Measurements from ENCODE around the gene LYRM4. TPM values are rescaled to one million over a fixed set of nuclear protein-coding genes. Genes with fewer than 3 reads are reported as not detected.

Gene LYRM4
- total and polyA plus RNA-seq, 4 donors, result 17.9 to 28.7 (median 21.1) TPM

DNA sequence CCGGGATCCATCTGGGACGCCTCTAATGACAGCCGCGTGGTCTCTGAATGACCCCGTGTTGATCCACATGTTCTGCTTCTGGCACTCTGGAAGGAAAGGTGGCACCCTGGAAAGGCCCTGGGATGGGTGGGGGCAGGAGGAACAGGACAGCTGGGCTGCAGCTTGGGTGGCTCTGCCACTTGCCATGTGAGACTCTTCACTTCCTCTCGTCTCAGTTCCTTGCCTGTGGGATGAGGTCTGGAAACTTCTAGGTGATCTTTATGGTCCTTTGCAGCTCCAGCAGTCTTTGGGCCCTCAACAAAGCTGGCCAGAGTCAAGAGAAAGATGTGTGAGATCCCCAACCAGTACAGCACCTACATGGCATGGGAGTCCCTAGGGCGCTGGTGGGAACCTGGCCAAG lies 149.1 kb downstream of the LYRM4 start:
- intact Hi-C loops (cut with DNase I), result no loop called here
- H3K4me3 ChIP-seq (ENCODE audit: low read length in 2 of 2), result no peak overlapping the region
- no peak overlapping the region for H3K27ac ChIP-seq (ENCODE audit: low read depth in 1 of 2, low read length in 2 of 2)
- no peak for DNase-seq
- H3K9me3 ChIP-seq (ENCODE audit: control insufficient read depth, low read length), result no peaks in the 10 kb centered on the region
- WGBS, 2 donors, result 95 to 96% methylated on average over 7 of the region's 7 CpGs
- H3K36me3 ChIP-seq (ENCODE audit: control insufficient read depth in 1 of 2, insufficient read depth in 2 of 2, low read length in 1 of 2), result no peaks in the 10 kb centered on the region
- no peaks in the 10 kb centered on the region for H3K27me3 ChIP-seq (ENCODE audit: control insufficient read depth in 1 of 2, insufficient read depth in 2 of 2, low read length in 1 of 2)
- ATAC-seq (ENCODE audit: low FRiP score), result no peak
- H3K4me1 ChIP-seq (ENCODE audit: control insufficient read depth in 1 of 2, insufficient read depth in 2 of 2, low read length in 2 of 2), result no peaks in the 10 kb centered on the region

DNA sequence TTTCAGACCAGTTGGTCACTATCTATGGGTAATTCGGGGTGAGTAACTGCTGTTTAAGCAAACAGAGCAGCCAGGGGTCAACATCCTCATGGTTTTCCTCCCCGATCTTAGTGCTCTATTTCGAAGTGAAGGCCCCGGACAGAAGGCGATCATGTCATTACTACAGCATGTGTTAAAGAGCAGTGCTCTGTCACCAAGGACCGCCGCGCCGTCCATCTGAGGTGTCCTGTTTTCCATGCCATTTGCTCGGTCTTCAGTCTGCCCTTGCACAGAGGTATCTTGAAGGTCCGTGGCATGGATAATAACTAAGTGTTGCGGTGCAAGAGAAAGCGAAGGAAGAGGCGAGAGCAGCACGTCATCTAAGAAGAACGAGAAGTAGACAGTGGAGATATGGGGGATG lies 150.5 kb downstream of the LYRM4 start:
- Histone ChIP-seq H3K27ac (ENCODE audit: low read depth in 1 of 2, low read length in 2 of 2) (no peak overlapping the region), H3K36me3 (ENCODE audit: control insufficient read depth in 1 of 2, insufficient read depth in 2 of 2, low read length in 1 of 2) (no peaks in the 10 kb centered on the region), H3K4me1 (ENCODE audit: control insufficient read depth in 1 of 2, insufficient read depth in 2 of 2, low read length in 2 of 2) (no peaks in the 10 kb centered on the region), H3K9me3 (ENCODE audit: control insufficient read depth, low read length) (peaks cover 2% of the 10 kb centered on the region), H3K4me3 (ENCODE audit: low read length in 2 of 2) (no peak overlapping the region), H3K27me3 (ENCODE audit: control insufficient read depth in 1 of 2, insufficient read depth in 2 of 2, low read length in 1 of 2) (no peaks in the 10 kb centered on the region)
- no peak for ATAC-seq (ENCODE audit: low FRiP score)
- 90 to 91% methylated on average over 16 of the region's 16 CpGs for WGBS, 2 donors
- DNase-seq, result no peak
- intact Hi-C loops (cut with DNase I), result no loop called here

DNA sequence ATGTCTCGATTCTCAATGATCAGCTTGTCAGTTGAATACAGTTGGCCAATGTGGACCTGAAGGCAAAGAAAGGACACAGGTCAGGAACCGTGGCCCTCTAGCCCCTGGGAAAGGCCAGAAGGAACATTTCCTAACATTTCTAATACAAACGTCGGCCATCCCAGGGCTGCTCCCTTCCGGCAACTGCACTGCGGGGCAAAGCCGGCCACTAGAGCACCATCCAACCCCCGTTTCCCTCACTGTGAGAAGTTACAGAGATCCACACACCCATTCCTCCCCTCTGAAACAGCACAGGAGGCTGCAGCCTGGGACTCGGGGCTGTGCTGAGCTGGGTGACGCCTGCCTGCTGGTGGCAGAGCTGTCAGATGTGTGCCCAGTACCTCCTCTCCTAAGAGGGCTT lies 151.3 kb downstream of the LYRM4 start:
- Histone ChIP-seq H3K36me3 (ENCODE audit: control insufficient read depth in 1 of 2, insufficient read depth in 2 of 2, low read length in 1 of 2) (no peaks in the 10 kb centered on the region), H3K27ac (ENCODE audit: low read depth in 1 of 2, low read length in 2 of 2) (no peak overlapping the region), H3K9me3 (ENCODE audit: control insufficient read depth, low read length) (peaks cover 2% of the 10 kb centered on the region), H3K4me1 (ENCODE audit: control insufficient read depth in 1 of 2, insufficient read depth in 2 of 2, low read length in 2 of 2) (no peaks in the 10 kb centered on the region), H3K27me3 (ENCODE audit: control insufficient read depth in 1 of 2, insufficient read depth in 2 of 2, low read length in 1 of 2) (no peaks in the 10 kb centered on the region), H3K4me3 (ENCODE audit: low read length in 2 of 2) (no peak overlapping the region)
- WGBS, 2 donors, result 90 to 93% methylated on average over 10 of the region's 10 CpGs
- ATAC-seq (ENCODE audit: low FRiP score) (no peak), DNase-seq (no peak)
- intact Hi-C loops (cut with DNase I), result no loop called here

DNA sequence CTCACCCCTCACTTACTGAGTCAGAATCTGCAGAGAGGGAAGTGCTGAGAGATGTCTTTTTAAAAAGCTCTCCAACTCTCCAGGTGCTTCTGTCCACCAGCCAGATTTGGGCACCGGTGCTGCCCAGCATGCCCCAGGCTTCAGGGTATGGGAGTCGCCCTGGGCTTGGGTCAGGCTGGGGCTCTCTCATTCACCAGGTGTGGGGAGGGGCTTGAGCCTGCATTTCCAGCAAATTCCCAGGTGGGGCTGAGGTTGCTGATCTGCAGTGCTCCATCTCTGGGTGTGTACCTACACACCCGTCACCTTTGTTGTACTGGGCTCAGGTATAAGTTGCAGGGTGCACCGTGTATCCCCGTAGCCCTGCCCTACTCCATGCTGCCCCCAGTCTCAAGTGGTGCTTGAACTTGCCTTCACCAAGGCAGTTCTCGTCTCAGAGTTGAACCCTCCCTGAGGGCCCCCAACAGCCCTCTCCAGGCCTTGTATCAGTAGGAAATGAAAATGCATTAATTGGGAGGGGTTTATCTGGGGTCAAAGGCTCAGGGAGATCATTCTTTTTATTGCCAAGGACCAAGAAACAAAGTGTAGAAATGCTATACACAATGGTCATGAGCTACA lies 152.1 kb downstream of the LYRM4 start:
- Histone ChIP-seq H3K36me3 (ENCODE audit: control insufficient read depth in 1 of 2, insufficient read depth in 2 of 2, low read length in 1 of 2) (no peaks in the 10 kb centered on the region), H3K4me3 (ENCODE audit: low read length in 2 of 2) (no peak overlapping the region), H3K4me1 (ENCODE audit: control insufficient read depth in 1 of 2, insufficient read depth in 2 of 2, low read length in 2 of 2) (no peaks in the 10 kb centered on the region), H3K27ac (ENCODE audit: low read depth in 1 of 2, low read length in 2 of 2) (no peak overlapping the region), H3K9me3 (ENCODE audit: control insufficient read depth, low read length) (peaks cover 2% of the 10 kb centered on the region), H3K27me3 (ENCODE audit: control insufficient read depth in 1 of 2, insufficient read depth in 2 of 2, low read length in 1 of 2) (no peaks in the 10 kb centered on the region)
- DNase-seq (no peak), ATAC-seq (ENCODE audit: low FRiP score) (no peak)
- intact Hi-C loops (cut with DNase I), result no loop called here
- 92 to 98% methylated on average over 6 of the region's 6 CpGs for WGBS, 2 donors

DNA sequence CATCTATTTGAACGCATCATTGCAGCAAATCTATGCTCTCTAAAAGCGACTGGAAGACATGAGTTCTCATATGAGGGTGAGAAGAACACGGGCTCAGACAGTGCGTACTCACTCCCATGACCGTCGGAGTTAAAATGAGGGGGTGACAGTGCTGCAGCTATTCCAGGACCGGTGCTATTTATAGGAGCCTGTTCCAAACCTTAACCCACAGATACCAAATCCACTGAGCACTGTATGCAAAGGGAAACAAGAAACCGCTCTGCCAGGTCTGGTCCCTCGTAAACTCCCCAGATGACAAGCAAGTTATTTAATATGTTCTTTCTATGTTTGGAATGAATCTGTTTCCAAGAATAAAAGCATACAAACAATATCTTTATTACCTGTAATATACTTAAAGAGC lies 152.7 kb downstream of the LYRM4 start:
- intact Hi-C loops (cut with DNase I), result no loop called here
- no peak overlapping the region for H3K27ac ChIP-seq (ENCODE audit: low read depth in 1 of 2, low read length in 2 of 2)
- ATAC-seq (ENCODE audit: low FRiP score) (no peak), DNase-seq (no peak)
- WGBS, 2 donors, result 65 to 69% methylated on average over 9 of the region's 9 CpGs
- no peaks in the 10 kb centered on the region for H3K27me3 ChIP-seq (ENCODE audit: control insufficient read depth in 1 of 2, insufficient read depth in 2 of 2, low read length in 1 of 2)
- no peak overlapping the region for H3K4me3 ChIP-seq (ENCODE audit: low read length in 2 of 2)
- H3K36me3 ChIP-seq (ENCODE audit: control insufficient read depth in 1 of 2, insufficient read depth in 2 of 2, low read length in 1 of 2), result no peaks in the 10 kb centered on the region
- H3K9me3 ChIP-seq (ENCODE audit: control insufficient read depth, low read length), result peaks cover 2% of the 10 kb centered on the region
- no peaks in the 10 kb centered on the region for H3K4me1 ChIP-seq (ENCODE audit: control insufficient read depth in 1 of 2, insufficient read depth in 2 of 2, low read length in 2 of 2)

DNA sequence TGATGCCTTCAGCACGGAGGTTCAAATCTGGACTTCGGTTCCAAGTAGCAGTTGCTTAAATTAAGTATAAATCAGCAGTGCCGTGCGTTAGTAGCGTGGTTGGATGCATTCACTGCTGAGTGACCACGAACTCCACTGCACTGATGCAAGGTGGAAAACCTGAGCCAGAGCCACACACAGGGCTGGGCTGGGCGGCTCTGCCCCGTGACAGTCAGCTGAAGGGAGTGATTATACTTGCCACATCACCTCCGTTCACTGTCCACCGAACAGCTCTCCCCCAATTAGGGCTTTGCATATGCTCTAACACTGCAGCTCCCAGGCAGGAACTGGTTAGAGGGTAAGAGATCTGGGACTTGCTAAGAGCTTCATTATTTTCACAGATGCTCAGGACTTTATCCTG lies 153.4 kb downstream of the LYRM4 start:
- Histone ChIP-seq H3K4me1 (ENCODE audit: control insufficient read depth in 1 of 2, insufficient read depth in 2 of 2, low read length in 2 of 2) (no peaks in the 10 kb centered on the region), H3K27me3 (ENCODE audit: control insufficient read depth in 1 of 2, insufficient read depth in 2 of 2, low read length in 1 of 2) (no peaks in the 10 kb centered on the region), H3K36me3 (ENCODE audit: control insufficient read depth in 1 of 2, insufficient read depth in 2 of 2, low read length in 1 of 2) (no peaks in the 10 kb centered on the region), H3K27ac (ENCODE audit: low read depth in 1 of 2, low read length in 2 of 2) (no peak overlapping the region), H3K9me3 (ENCODE audit: control insufficient read depth, low read length) (peaks cover 2% of the 10 kb centered on the region), H3K4me3 (ENCODE audit: low read length in 2 of 2) (no peak overlapping the region)
- 94 to 95% methylated on average over 10 of the region's 10 CpGs for WGBS, 2 donors
- DNase-seq (no peak), ATAC-seq (ENCODE audit: low FRiP score) (no peak)
- intact Hi-C loops (cut with DNase I), result no loop called here

DNA sequence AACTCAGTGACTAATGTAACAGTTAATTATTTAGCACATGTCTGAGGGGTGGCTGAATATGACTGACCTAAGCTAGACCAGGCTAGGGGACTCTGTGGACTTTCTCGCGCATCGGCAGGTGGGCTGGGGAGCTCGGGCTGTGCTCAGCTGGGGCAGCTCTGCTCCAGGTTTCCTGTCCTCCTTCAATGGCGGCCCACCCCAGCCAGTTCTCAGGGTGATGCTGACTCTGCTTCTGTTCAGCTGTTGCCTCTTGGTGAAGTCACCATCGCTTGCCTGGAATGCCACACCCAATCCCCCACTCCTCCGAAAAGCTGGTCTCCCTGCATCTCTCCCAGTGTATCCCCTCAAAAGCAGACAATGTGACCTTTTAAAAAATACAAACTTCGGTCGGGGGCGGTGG lies 155.6 kb downstream of the LYRM4 start:
- Histone ChIP-seq H3K4me3 (ENCODE audit: low read length in 2 of 2) (no peak overlapping the region), H3K4me1 (ENCODE audit: control insufficient read depth in 1 of 2, insufficient read depth in 2 of 2, low read length in 2 of 2) (no peaks in the 10 kb centered on the region), H3K36me3 (ENCODE audit: control insufficient read depth in 1 of 2, insufficient read depth in 2 of 2, low read length in 1 of 2) (no peaks in the 10 kb centered on the region), H3K9me3 (ENCODE audit: control insufficient read depth, low read length) (peaks cover 2% of the 10 kb centered on the region), H3K27me3 (ENCODE audit: control insufficient read depth in 1 of 2, insufficient read depth in 2 of 2, low read length in 1 of 2) (no peaks in the 10 kb centered on the region), H3K27ac (ENCODE audit: low read depth in 1 of 2, low read length in 2 of 2) (no peak overlapping the region)
- no peak for DNase-seq
- WGBS, 2 donors, result 96 to 98% methylated on average over 10 of the region's 10 CpGs
- no peak for ATAC-seq (ENCODE audit: low FRiP score)
- intact Hi-C loops (cut with DNase I), result no loop called here

DNA sequence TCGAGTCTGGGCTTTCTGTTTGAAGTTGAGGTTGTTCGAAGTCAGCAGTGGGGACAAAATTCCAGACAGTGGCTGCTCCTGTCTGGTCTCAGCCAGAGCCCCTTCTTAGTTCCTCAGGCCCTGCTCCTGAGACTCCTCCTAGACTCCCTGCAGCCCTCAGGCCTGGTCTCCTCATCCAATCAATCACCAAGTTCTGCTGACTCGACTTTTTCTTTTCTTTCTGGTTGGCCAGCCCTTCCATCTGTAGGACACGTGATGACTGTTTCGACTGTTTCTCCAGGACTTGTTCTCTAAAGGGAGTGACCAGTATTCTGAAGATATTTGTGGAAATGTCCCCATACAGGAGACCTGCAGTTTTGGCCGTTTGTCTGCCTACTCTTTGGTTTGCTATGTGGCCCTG lies 156.1 kb downstream of the LYRM4 start:
- no peak for ATAC-seq (ENCODE audit: low FRiP score)
- intact Hi-C loops (cut with DNase I), result no loop called here
- H3K4me1 ChIP-seq (ENCODE audit: control insufficient read depth in 1 of 2, insufficient read depth in 2 of 2, low read length in 2 of 2), result no peaks in the 10 kb centered on the region
- H3K27me3 ChIP-seq (ENCODE audit: control insufficient read depth in 1 of 2, insufficient read depth in 2 of 2, low read length in 1 of 2), result no peaks in the 10 kb centered on the region
- peaks cover 2% of the 10 kb centered on the region for H3K9me3 ChIP-seq (ENCODE audit: control insufficient read depth, low read length)
- 85 to 88% methylated on average over 6 of the region's 6 CpGs for WGBS, 2 donors
- H3K27ac ChIP-seq (ENCODE audit: low read depth in 1 of 2, low read length in 2 of 2), result no peak overlapping the region
- no peaks in the 10 kb centered on the region for H3K36me3 ChIP-seq (ENCODE audit: control insufficient read depth in 1 of 2, insufficient read depth in 2 of 2, low read length in 1 of 2)
- no peak overlapping the region for H3K4me3 ChIP-seq (ENCODE audit: low read length in 2 of 2)
- DNase-seq, result no peak

DNA sequence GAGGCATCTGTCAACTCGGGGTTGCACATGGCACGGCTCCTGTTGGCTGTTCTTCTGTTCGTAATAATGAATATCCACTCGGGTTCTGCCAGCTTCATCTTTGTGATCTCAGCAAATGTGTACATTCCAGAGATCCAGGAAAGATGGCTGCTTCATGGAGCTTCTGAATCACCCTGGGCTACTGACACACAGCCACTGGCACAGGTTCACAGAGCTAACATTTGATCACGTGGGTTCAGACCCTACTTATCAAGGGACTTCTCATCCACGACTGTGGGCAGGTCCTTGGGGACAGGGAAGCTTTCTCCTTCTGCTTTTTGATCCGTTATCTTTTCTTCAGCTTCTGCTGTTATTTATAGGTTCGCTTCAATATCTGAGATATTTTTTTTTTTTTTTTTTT lies 157.5 kb downstream of the LYRM4 start:
- Histone ChIP-seq H3K27me3 (ENCODE audit: control insufficient read depth in 1 of 2, insufficient read depth in 2 of 2, low read length in 1 of 2) (no peaks in the 10 kb centered on the region), H3K4me1 (ENCODE audit: control insufficient read depth in 1 of 2, insufficient read depth in 2 of 2, low read length in 2 of 2) (no peaks in the 10 kb centered on the region), H3K9me3 (ENCODE audit: control insufficient read depth, low read length) (peaks cover 2% of the 10 kb centered on the region), H3K27ac (ENCODE audit: low read depth in 1 of 2, low read length in 2 of 2) (no peak overlapping the region), H3K4me3 (ENCODE audit: low read length in 2 of 2) (no peak overlapping the region), H3K36me3 (ENCODE audit: control insufficient read depth in 1 of 2, insufficient read depth in 2 of 2, low read length in 1 of 2) (no peaks in the 10 kb centered on the region)
- intact Hi-C loops (cut with DNase I), result no loop called here
- DNase-seq, result no peak
- 82 to 87% methylated on average over 8 of the region's 8 CpGs for WGBS, 2 donors
- ATAC-seq (ENCODE audit: low FRiP score), result no peak
